Activated naive CD4-positive, alpha-beta T cell treated with anti-CD3 and anti-CD28 coated beads, Interleukin-2, amount 50 U/mL, for 16 hours (primary cell): ENCODE results near the gene IL17RD.

Experiments used
- DNase-seq: peaks from one replicate; pipeline ENCODE4 v3.0.0-alpha.2; 2020

IL17RD gene

GRCh38 chr3:57128826-57129667, 36.1 kb downstream of the IL17RD start:
- no peak for DNase-seq

GRCh38 chr3:57127891-57128518, 37.1 kb downstream of the IL17RD start:
- DNase-seq = no peak

GRCh38 chr3:57126244-57126643, 38.9 kb downstream of the IL17RD start:
- DNase-seq = no peak

GRCh38 chr3:57120451-57121174, 44.5 kb downstream of the IL17RD start:
- DNase-seq = no peak

- no peak for DNase-seq
Observed at GRCh38 chr3:57120040-57120439, 45.1 kb downstream of the IL17RD start.

GRCh38 chr3:57118254-57118653, 46.9 kb downstream of the IL17RD start:
- DNase-seq = no peak

- no peak for DNase-seq
Observed at GRCh38 chr3:57116501-57116900, 48.7 kb downstream of the IL17RD start.

- DNase-seq = no peak
Observed at GRCh38 chr3:57112206-57112605, 52.9 kb downstream of the IL17RD start.

- no peak for DNase-seq
Observed at GRCh38 chr3:57110798-57111197, 54.4 kb downstream of the IL17RD start.

- no peak for DNase-seq
Observed at GRCh38 chr3:57110214-57110613, 54.9 kb downstream of the IL17RD start.

GRCh38 chr3:57109437-57110199, 55.5 kb downstream of the IL17RD start:
- no peak for DNase-seq

- DNase-seq = no peak
Observed at GRCh38 chr3:57108684-57109083, 56.5 kb downstream of the IL17RD start.

- no peak for DNase-seq
Observed at GRCh38 chr3:57105585-57105984, 59.6 kb downstream of the IL17RD start.

GRCh38 chr3:57100046-57100695, 65.0 kb downstream of the IL17RD start:
- DNase-seq = peak; percentile 48

GRCh38 chr3:57098418-57099310, 66.5 kb downstream of the IL17RD start:
- no peak for DNase-seq

- DNase-seq = no peak
Observed at GRCh38 chr3:57097536-57097935, 67.6 kb downstream of the IL17RD start.

- no peak for DNase-seq
Observed at GRCh38 chr3:57095363-57095762, 69.8 kb downstream of the IL17RD start.

- DNase-seq = no peak
Observed at GRCh38 chr3:57094575-57094974, 70.6 kb downstream of the IL17RD start.

- no peak for DNase-seq
Observed at GRCh38 chr3:57093971-57094535, 71.1 kb downstream of the IL17RD start.

- no peak for DNase-seq
Observed at GRCh38 chr3:57093489-57093888, 71.7 kb downstream of the IL17RD start.
